Measurements from ENCODE around the gene HNRNPD.
"Not testable (repeated sequence)": the region's sequence is repeated elsewhere in the genome, so short reads cannot be mapped to it uniquely, and the experiment has no call there.

Gene HNRNPD, protein sequence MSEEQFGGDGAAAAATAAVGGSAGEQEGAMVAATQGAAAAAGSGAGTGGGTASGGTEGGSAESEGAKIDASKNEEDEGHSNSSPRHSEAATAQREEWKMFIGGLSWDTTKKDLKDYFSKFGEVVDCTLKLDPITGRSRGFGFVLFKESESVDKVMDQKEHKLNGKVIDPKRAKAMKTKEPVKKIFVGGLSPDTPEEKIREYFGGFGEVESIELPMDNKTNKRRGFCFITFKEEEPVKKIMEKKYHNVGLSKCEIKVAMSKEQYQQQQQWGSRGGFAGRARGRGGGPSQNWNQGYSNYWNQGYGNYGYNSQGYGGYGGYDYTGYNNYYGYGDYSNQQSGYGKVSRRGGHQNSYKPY

GRCh38 chr4:82373816-82374625 lies at the start of gene HNRNPD:
TSS of gene HNRNPD (minus strand) at chr4:82373991. CDS start at chr4:82373678, 313 bp downstream.
- H3K27ac ChIP-seq = peak within 1 kb of the TSS; percentile 97
- DNase-seq (ENCODE audit: low read depth, low spot score) = peak; percentile 98

DNA sequence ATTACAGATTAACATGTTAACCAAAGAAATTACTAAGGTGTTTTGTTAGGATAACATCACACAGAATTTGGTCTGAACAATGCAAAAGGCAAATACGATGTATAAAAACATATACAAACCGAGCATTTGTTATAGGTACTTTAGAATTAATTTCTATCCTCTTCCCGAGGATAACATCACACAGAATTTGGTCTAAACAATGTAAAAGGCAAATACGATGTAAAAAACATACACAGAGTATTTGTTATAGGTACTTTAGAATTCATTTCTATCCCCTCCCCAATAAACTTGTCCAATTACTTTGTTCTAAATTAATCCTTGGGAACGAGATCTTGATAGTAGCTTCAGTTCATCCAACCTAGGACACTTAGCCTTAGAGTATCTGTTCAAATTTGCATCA lies 48.8 kb upstream of the HNRNPD start:
- peak overlapping the region; percentile 37 for H3K27ac ChIP-seq
- no peak for DNase-seq (ENCODE audit: low read depth, low spot score)

GRCh38 chr4:82421796-82422560 lies 48.2 kb upstream of the HNRNPD start:
- DNase-seq (ENCODE audit: low read depth, low spot score) = no peak
- H3K27ac ChIP-seq = no peak overlapping the region

GRCh38 chr4:82419451-82419850 lies 45.7 kb upstream of the HNRNPD start:
- no peak for DNase-seq (ENCODE audit: low read depth, low spot score)
- no peak overlapping the region for H3K27ac ChIP-seq

DNA sequence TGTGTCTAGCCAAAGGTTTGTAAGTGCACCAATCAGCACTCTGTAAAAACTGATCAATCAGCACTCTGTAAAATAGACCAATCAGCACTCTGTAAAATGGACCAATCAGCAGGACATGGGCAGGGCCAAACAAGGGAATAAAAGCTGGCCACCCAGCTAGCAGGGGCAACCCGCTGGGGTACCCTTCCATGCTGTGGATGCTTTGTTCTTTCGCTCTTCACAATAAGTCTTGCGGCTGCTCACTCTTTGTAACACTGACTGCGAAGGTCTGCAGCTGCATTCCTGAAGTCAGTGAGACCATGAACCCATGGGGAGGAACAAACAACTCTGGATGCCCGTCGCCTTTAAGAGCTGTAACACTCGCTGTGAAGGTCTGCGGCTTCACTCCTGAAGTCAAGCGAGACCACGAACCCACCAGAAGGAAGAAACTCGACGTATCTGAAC lies 42.2 kb upstream of the HNRNPD start:
- no peak for DNase-seq (ENCODE audit: low read depth, low spot score)
- no peak overlapping the region for H3K27ac ChIP-seq

DNA sequence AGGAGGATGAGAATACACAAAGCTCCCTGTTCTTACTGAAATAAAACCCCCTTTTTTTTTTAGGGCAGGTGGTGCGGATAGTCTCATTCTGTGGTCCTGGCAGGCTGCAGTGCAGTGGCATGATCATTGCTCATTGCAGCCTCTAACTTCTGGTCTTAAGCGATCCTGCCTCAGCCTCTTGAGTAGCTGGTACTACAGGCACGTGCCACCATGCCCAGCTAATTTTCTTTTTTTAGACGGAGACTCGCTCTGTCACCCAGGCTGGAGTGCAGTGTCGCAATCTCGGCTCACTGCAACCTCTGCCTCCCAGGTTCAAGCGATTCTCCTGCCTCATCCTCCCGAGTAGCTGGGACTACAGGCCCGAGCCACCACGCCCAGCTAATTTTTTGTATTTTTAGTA lies 41.3 kb upstream of the HNRNPD start:
- not testable (repeated sequence) for H3K27ac ChIP-seq; DNase-seq (ENCODE audit: low read depth, low spot score)

GRCh38 chr4:82403725-82404124 lies 29.9 kb upstream of the HNRNPD start:
- no peak overlapping the region for H3K27ac ChIP-seq
- DNase-seq (ENCODE audit: low read depth, low spot score) = no peak

DNA sequence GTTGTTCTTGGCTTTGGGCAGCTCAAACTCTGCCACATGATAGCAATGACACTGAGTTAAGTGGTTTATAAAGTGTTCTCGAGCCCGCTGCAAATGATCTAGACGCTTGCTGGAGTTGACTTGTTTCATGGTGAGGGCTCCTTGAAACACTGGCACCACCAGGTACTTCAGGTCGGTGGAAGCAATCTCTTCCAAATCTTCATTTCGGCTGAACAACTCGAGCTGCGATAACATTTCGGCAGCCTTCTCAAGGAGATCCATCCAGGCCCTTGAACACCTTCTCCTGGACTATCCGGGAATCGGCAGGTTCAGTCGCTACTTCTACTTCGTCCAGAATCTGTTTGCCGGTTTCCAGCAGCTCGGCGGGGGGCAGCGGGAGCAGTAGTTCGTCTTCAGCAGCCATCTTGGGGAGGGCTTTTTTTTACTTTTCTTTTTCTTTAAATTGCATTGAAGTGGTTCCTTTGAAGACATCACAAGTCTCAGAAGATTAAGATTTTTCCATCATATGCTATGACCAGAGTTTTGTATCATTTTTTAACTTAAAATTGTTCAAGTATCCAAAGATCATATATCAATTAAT lies 28.5 kb upstream of the HNRNPD start:
- no peak overlapping the region for H3K27ac ChIP-seq
- no peak for DNase-seq (ENCODE audit: low read depth, low spot score)

DNA sequence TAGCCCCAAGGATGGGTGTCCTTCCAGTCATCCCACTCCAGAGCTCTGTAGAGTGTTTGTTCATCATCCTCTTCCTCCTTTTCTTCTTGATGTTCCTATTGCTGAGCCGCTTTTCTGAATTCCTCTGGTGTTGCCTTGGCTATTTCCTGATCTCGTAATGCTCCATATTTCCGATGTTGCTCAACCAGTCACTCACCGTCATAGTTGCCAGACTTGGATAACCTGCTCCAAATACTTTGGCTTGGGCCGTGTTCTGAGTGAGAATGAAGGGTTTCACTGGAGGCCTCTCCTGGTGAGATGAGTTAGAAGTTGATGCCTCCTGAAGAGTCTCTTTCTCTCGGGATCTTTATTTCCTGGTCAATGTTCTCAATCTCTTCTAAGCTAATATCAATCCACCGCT lies 27.8 kb upstream of the HNRNPD start:
- no peak overlapping the region for H3K27ac ChIP-seq
- no peak for DNase-seq (ENCODE audit: low read depth, low spot score)

- H3K27ac ChIP-seq = no peak overlapping the region
- no peak for DNase-seq (ENCODE audit: low read depth, low spot score)
These were observed 24.5 kb upstream of the HNRNPD start for GRCh38 chr4:82398263-82398662.

DNA sequence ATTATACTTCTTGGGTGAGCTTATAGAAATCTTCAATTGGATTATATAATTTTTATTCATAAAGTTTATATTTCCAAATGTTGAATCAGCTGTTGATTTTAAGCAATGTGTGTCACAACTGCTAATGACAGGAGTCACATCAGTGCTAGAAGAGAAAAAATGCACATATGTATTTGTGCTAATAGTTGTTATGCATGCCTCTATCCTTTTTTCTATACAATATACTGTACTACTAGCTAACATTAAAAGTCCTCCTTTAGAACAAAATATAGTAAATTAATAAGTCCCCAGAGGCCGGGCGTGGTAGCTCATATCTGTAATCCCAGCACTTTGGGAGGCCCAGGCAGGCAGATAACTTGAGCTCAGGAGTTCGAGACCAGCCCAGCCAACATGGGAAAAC lies 23.7 kb upstream of the HNRNPD start:
- DNase-seq (ENCODE audit: low read depth, low spot score) = no peak
- H3K27ac ChIP-seq = no peak overlapping the region

GRCh38 chr4:82394896-82395295 lies 21.1 kb upstream of the HNRNPD start:
- DNase-seq (ENCODE audit: low read depth, low spot score) = peak; percentile 98
- peak overlapping the region; percentile 88 for H3K27ac ChIP-seq

DNA sequence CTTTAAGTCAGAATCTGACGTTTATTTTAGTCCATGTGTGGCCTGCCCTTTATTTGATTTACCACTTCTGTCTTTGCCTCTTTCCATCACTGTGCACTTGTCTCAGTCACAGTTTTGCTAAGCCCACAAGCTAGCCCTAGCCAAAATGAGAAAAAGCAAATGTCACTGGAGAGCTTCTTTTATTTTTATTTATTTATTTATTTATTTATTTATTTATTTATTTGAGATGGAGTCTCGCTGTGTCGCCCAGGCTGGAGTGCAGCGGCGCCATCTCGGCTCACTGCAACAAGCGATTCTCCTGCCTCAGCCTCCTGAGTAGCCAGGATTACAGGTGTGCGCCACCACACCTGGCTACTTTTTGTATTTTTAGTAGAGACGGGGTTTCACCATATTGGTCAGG lies 16.3 kb upstream of the HNRNPD start:
- not testable (repeated sequence) for DNase-seq (ENCODE audit: low read depth, low spot score); H3K27ac ChIP-seq

GRCh38 chr4:82388405-82388804 lies 14.6 kb upstream of the HNRNPD start:
- H3K27ac ChIP-seq = no peak overlapping the region
- no peak for DNase-seq (ENCODE audit: low read depth, low spot score)

- H3K27ac ChIP-seq; DNase-seq (ENCODE audit: low read depth, low spot score): not testable (repeated sequence)
These were observed 12.5 kb upstream of the HNRNPD start for GRCh38 chr4:82386312-82386711.

- H3K27ac ChIP-seq = no peak overlapping the region
These were observed 9.0 kb upstream of the HNRNPD start for GRCh38 chr4:82382751-82383150.

DNA sequence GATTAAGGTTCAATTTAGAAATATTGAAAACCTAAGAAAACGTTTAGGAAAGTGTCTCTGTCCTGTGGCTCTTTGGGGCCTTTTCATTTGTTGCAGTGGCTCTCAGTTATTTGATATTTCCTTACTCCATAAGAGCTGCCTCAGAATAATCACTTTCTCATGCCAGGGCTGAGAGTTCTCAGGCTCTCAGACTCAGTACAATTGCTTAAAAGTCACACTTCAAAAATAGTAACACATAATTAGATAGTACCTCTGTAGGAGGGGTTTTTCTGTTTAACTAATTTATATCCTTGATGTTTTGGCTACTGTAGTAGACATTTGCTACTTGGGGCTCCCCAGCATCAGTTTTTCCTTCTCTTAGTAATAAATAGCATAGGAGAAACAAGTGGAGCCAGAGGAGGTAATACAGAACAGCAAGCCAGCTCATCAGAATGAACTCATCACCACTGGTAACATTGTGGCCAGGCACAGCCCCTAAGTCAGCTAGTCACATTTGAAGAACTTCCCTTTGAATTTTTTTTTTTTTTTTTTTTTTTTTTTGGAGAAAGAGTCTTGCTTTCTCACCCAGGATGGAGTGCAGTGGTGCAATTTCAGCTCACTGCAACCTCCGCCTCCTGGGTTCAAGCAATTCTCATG lies 8.0 kb upstream of the HNRNPD start:
- no peak overlapping the region for H3K27ac ChIP-seq
- no peak for DNase-seq (ENCODE audit: low read depth, low spot score)

More at GRCh38 chr4:82382751-82383150, 9.0 kb upstream of the HNRNPD start:
- no peak for DNase-seq (ENCODE audit: low read depth, low spot score)

- H3K27ac ChIP-seq = no peak overlapping the region
- no peak for DNase-seq (ENCODE audit: low read depth, low spot score)
These were observed 7.4 kb upstream of the HNRNPD start for GRCh38 chr4:82381235-82381634.

GRCh38 chr4:82380831-82381230 lies 7.0 kb upstream of the HNRNPD start:
- DNase-seq (ENCODE audit: low read depth, low spot score) = no peak
- no peak overlapping the region for H3K27ac ChIP-seq

DNA sequence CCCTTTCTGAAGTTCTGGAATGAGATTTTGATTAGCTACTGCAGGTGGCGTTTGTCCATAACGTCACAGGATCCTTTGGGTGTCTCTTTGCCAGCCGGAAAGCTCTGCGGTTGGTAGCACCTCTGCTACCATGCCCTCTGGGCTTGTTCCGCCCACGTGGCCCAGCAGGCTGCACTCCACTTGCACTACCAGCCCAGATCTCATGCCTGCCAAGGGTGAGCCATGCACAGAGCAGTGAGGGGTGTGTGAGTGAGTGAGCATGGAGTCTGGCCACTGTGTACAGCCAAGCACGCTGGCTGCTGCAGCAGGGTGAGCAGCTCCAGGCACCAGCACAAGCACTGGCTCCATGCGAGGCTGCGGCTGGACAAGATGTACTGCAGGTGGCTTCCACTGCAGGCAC lies 6.6 kb upstream of the HNRNPD start:
- peak; percentile 92 for DNase-seq (ENCODE audit: low read depth, low spot score)
- no peak overlapping the region for H3K27ac ChIP-seq
